Left lung (tissue), 10 donors: ENCODE measurements around the gene TCP11. TPM values are rescaled to one million over a fixed set of nuclear protein-coding genes. Genes with fewer than 3 reads are reported as not detected.

Source experiments
- ATAC-seq: fragments of 200-7000 bp; cut with Tn5 transposase; one replicate; pipeline ENCODE4 v1.9.1; 2020; ENCODE audit warnings: moderate library complexity
- DNase-seq, 4 donors: peaks; one replicate each; pipeline ENCODE4 v3.0.0-alpha.2; 2013 to 2020
- H3K27ac ChIP-seq, 2 donors: fragments of 200-600 bp; sonication (generic) in 1 of 2; one replicate each; pipeline versions ENCODE4 v1.5.0 to v1.8.0; 2020 to 2021
- H3K27me3 ChIP-seq, 2 donors: fragments of 200-600 bp; sonication (generic) in 1 of 2; one replicate each; pipeline versions ENCODE4 v1.5.0 to v1.8.0; 2020 to 2021
- H3K36me3 ChIP-seq, 2 donors: fragments of 200-600 bp; sonication (generic) in 1 of 2; one replicate each; pipeline versions ENCODE4 v1.5.0 to v1.8.0; 2020 to 2021
- H3K4me1 ChIP-seq, 2 donors: fragments of 200-600 bp; one replicate each; pipeline ENCODE4 v1.8.0; 2021
- H3K4me3 ChIP-seq, 2 donors: fragments of 200-600 bp; sonication (generic) in 1 of 2; one replicate each; pipeline versions ENCODE4 v1.5.0 to v1.8.0; 2020 to 2021; ENCODE audit warnings: mild to moderate bottlenecking in 1 of 2
- H3K9me3 ChIP-seq, 2 donors: fragments of 200-600 bp; sonication (generic) in 1 of 2; one replicate each; pipeline versions ENCODE4 v1.5.0 to v1.8.0; 2020 to 2021
- intact Hi-C, 2 donors: fragments of 100-400 bp; cut with DNase I; formaldehyde crosslinking; loops; one replicate each; pipeline versions ENCODE4 v1.11.2 to v1.14.2; 2022
- polyA plus RNA-seq, 6 donors: library from polyadenylated mRNA; unstranded; fragments of 120-200 nt; gene quantifications; one replicate each; pipeline ENCODE4 v1.2.1, GENCODE V29; 2013; ENCODE audit not compliant: insufficient read length in 6 of 6
- total RNA-seq, 2 donors: library from RNA; stranded (reverse); fragmentation: NEBNext Ultra II Directional; extraction: Animal tissue kit (Norgen Biotek cat#: 25700); gene quantifications; one replicate each; pipeline ENCODE4 v1.2.1, GENCODE V29; 2021
- TF ChIP-seq, protein P1 (sequence below), 2 donors: fragments of 200-600 bp; sonication (generic) in 1 of 2; IDR thresholded peaks; one replicate each; pipeline versions ENCODE4 v1.5.0 to v1.8.0; 2021; ENCODE audit warnings: antibody characterized with exemption in 2 of 2
- donor health status: DM: no; HTN: yes; CAD: no.
- donor health status: DM: no; HTN: no; CAD: no.

The TCP11 gene
- total and polyA plus RNA-seq, 8 donors, result 0.35 to 1.6 (median 0.69) TPM; not detected in 1

DNA sequence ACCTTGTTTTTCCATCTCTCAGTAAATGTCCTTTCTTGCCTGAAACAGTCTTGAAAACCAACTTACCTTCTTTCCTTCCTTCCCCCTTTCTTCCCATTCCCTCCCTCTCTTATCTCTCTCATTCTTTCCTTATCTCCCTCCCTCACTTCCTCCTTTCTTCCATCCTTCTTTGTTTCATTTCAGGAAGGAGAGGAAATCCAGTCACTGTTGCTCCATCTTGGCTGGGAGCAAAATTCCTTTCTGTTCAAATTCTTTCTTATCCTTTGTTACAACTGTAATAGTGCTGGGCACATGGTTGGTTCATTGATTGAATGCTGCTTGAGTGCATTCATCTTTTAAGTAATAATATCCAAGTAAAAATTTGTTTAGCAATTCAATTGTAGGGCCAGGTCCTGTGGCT is 17.4 kb upstream of the TCP11 start:
- Histone ChIP-seq H3K27ac (no peak overlapping the region), H3K4me1 (no peaks in the 10 kb centered on the region), H3K27me3 (no peaks in the 10 kb centered on the region), H3K9me3 (no peaks in the 10 kb centered on the region), H3K36me3 (no peaks in the 10 kb centered on the region), H3K4me3 (no peak overlapping the region)
- DNase-seq (no peak), ATAC-seq (no peak)
- intact Hi-C loops, result no loop called here
- TF ChIP-seq, protein P1, sequence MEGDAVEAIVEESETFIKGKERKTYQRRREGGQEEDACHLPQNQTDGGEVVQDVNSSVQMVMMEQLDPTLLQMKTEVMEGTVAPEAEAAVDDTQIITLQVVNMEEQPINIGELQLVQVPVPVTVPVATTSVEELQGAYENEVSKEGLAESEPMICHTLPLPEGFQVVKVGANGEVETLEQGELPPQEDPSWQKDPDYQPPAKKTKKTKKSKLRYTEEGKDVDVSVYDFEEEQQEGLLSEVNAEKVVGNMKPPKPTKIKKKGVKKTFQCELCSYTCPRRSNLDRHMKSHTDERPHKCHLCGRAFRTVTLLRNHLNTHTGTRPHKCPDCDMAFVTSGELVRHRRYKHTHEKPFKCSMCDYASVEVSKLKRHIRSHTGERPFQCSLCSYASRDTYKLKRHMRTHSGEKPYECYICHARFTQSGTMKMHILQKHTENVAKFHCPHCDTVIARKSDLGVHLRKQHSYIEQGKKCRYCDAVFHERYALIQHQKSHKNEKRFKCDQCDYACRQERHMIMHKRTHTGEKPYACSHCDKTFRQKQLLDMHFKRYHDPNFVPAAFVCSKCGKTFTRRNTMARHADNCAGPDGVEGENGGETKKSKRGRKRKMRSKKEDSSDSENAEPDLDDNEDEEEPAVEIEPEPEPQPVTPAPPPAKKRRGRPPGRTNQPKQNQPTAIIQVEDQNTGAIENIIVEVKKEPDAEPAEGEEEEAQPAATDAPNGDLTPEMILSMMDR (IDR thresholded peaks at IDR 0.05), result no peak

DNA sequence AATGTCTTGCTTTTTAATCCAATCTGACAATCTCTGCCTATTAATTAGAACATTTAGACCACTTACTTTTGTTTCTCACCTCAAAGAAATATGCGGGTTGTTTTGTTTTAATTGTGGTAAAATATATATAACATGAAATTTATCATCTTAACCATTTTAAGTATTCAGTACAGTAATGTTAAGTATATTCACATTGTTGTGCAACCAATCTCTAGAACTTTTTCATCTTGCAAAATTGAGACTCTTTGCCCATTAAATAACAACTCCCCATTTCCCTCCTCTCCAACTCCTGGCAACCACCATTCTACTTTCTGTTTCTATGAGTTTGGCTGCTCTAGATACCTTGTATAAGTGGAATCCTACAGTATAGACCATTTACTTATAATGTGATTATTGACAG is 13.8 kb upstream of the TCP11 start:
- no peaks in the 10 kb centered on the region for H3K36me3 ChIP-seq

DNA sequence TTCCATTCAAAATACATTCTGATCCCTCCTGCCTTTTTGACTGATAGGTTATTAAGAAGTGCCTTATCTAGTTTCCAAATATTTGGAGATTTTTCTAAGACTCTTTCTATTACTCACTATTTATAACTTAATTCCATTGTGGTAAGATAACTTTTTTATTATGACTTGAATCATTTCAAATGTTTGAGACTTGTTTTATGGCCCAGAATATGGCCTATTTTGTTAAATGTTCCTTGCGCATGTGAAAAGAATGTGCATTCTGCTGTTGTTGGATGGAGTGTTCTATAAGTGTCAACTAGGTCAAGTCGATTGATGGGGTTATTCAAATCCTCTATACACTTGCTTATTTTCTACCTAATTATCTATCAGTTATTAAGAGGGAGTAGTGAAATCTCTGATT is 13.1 kb upstream of the TCP11 start:
- H3K27ac ChIP-seq, result no peak overlapping the region
- no peaks in the 10 kb centered on the region for H3K36me3 ChIP-seq
- H3K9me3 ChIP-seq, result no peaks in the 10 kb centered on the region
- DNase-seq (no peak), ATAC-seq (no peak)
- intact Hi-C loops, result no loop called here
- TF ChIP-seq, protein P1 (IDR thresholded peaks at IDR 0.05), result no peak
- no peaks in the 10 kb centered on the region for H3K4me1 ChIP-seq
- H3K4me3 ChIP-seq, result no peak overlapping the region
- H3K27me3 ChIP-seq, result no peaks in the 10 kb centered on the region

More for the DNA sequence above, 13.8 kb upstream of the TCP11 start:
- no peak for DNase-seq
- H3K4me1 ChIP-seq, result no peaks in the 10 kb centered on the region
- no peaks in the 10 kb centered on the region for H3K9me3 ChIP-seq
- intact Hi-C loops, result no loop called here
- H3K27ac ChIP-seq, result no peak overlapping the region
- no peaks in the 10 kb centered on the region for H3K27me3 ChIP-seq
- TF ChIP-seq, protein P1 (IDR thresholded peaks at IDR 0.05), result no peak
- no peak overlapping the region for H3K4me3 ChIP-seq
- no peak for ATAC-seq

DNA sequence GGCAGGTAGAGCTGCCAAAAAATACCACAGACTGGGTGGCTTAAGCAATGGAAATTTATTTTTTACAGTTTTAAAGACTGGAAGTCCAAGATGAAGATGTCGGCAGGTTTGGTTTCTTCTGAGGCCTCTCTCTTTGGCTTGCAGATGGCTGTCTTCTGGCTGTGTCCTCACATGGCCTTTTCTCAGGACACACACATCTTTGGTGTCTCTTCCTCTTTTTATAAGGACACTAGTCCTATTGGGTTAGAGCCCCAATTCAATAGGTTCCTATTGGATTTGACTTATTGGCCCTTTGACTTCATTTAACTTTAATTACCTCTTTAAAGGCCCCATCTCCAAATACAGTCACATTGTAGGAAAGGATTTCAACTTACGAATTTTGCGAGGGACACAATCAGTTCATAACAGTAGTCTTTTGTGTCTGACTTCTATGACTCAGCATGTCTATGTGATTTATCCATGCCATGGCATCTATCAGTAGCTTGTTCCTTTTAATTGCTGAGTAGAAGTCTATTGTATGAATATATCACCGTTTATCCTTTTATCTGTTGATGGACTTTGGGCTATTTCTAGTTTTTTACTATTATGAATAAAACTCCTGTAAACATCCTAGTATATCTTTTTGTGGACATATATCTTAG is 11.0 kb upstream of the TCP11 start:
- no peak overlapping the region for H3K27ac ChIP-seq
- no peak for DNase-seq
- no peaks in the 10 kb centered on the region for H3K27me3 ChIP-seq
- TF ChIP-seq, protein P1 (IDR thresholded peaks at IDR 0.05), result no peak
- no peaks in the 10 kb centered on the region for H3K9me3 ChIP-seq
- no peak for ATAC-seq
- peaks cover 0 to 9% of the 10 kb centered on the region in 2 donors for H3K4me1 ChIP-seq
- H3K4me3 ChIP-seq, result no peak overlapping the region
- intact Hi-C loops, result no loop called here
- H3K36me3 ChIP-seq, result no peaks in the 10 kb centered on the region

DNA sequence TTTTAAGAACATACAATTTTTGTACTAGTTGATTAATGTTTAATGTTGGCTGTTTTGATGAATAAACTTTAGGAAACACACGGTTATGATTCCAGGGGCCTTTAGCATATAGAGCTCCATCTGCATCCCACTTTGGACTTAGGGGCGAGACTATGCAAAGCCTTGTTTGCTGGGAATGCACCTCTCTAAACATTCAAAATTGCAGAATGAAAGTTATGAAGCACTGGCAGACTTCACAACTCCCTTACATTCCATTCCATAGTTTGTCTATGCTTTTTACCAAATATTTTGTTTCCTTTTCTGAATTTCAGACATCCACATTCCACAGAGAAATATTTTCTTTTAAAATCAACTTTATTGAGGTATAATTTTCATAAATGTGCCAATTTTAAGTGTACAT is 10.3 kb upstream of the TCP11 start:
- Histone ChIP-seq H3K9me3 (no peaks in the 10 kb centered on the region), H3K4me3 (no peak overlapping the region), H3K27me3 (no peaks in the 10 kb centered on the region), H3K36me3 (no peaks in the 10 kb centered on the region), H3K4me1 (peaks cover 0 to 9% of the 10 kb centered on the region in 2 donors), H3K27ac (no peak overlapping the region)
- no peak for ATAC-seq
- intact Hi-C loops, result no loop called here
- no peak for DNase-seq
- TF ChIP-seq, protein P1 (IDR thresholded peaks at IDR 0.05), result no peak
